Mesendoderm (in vitro differentiated cells): ENCODE data around the gene CDC42SE2.

Experiments
- DNase-seq: peaks from one replicate; pipeline ENCODE4 v3.0.0; 2013
- H2AK5ac ChIP-seq: 2 replicates; pipeline ENCODE4 v1.6.1; 2013; ENCODE audit warnings: low read length, inconsistent platforms
- H2BK120ac ChIP-seq: 2 replicates; pipeline ENCODE4 v1.6.1; 2013; ENCODE audit warnings: low read depth, mild to moderate bottlenecking, low read length, moderate library complexity, mixed read lengths
- H2BK15ac ChIP-seq: replicated peaks from 2 replicates; pipeline ENCODE4 v1.6.1; 2013; ENCODE audit warnings: low read depth, mild to moderate bottlenecking, moderate library complexity
- H2BK5ac ChIP-seq: 2 replicates; pipeline ENCODE4 v1.6.1; 2013; ENCODE audit warnings: low read length, inconsistent platforms
- H3K18ac ChIP-seq: 2 replicates; pipeline ENCODE4 v1.6.1; 2013; ENCODE audit warnings: mild to moderate bottlenecking, low read length, mixed read lengths
- H3K23ac ChIP-seq: one replicate; pipeline ENCODE4 v1.6.1; 2013; ENCODE audit warnings: low read length
- H3K27ac ChIP-seq: 2 replicates; pipeline ENCODE4 v1.5.1; 2013; ENCODE audit warnings: low read depth, mild to moderate bottlenecking, inconsistent platforms, low read length, moderate library complexity
- H3K27me3 ChIP-seq: 2 replicates; pipeline ENCODE4 v1.6.1; 2013; ENCODE audit warnings: low read length, control low read depth, mild to moderate bottlenecking, inconsistent platforms; ENCODE audit not compliant: insufficient read depth, poor library complexity
- H3K36me3 ChIP-seq: 2 replicates; pipeline ENCODE4 v1.6.1; 2013; ENCODE audit warnings: low read length, inconsistent platforms; ENCODE audit not compliant: control insufficient read depth, insufficient read depth
- H3K4ac ChIP-seq: one replicate; pipeline ENCODE4 v1.6.1; 2013; ENCODE audit warnings: low read depth, mild to moderate bottlenecking, low read length, moderate library complexity
- H3K4me1 ChIP-seq: 2 replicates; pipeline ENCODE4 v1.6.1; 2013; ENCODE audit warnings: low read depth, low read length, inconsistent platforms; ENCODE audit not compliant: control insufficient read depth
- H3K4me2 ChIP-seq: 2 replicates; pipeline ENCODE4 v1.6.1; 2013; ENCODE audit warnings: low read length
- H3K4me3 ChIP-seq: 2 replicates; pipeline ENCODE4 v1.5.1; 2013; ENCODE audit warnings: mild to moderate bottlenecking, low read length
- H3K56ac ChIP-seq: one replicate; pipeline ENCODE4 v1.6.1; 2013; ENCODE audit warnings: low read length
- H3K79me1 ChIP-seq: 2 replicates; pipeline ENCODE4 v1.6.1; 2013; ENCODE audit warnings: low read length, inconsistent platforms
- H3K79me2 ChIP-seq: 2 replicates; pipeline ENCODE4 v1.6.1; 2013; ENCODE audit warnings: mild to moderate bottlenecking, low read length; ENCODE audit not compliant: control insufficient read depth, insufficient read depth
- H3K9ac ChIP-seq: 2 replicates; pipeline ENCODE4 v1.6.1; 2013; ENCODE audit warnings: low read length, inconsistent platforms
- H4K5ac ChIP-seq: one replicate; pipeline ENCODE4 v1.6.1; 2013; ENCODE audit warnings: low read length
- H4K8ac ChIP-seq: one replicate; pipeline ENCODE4 v1.6.1; 2013; ENCODE audit warnings: low read depth, mild to moderate bottlenecking, control low read depth, low read length, moderate library complexity
- WGBS: extraction: QIAGEN DNeasy Blood & Tissue Kit; methylation state at CpG from one replicate; pipeline ENCODE4 v1.1.7; 2013; ENCODE audit warnings: low lambda C conversion rate, missing lambda C conversion rate; ENCODE audit not compliant: insufficient coverage; ENCODE audit errors: extremely low coverage; 5-methylcytosine and 5-hydroxymethylcytosine counted together

The CDC42SE2 gene

GRCh38 chr5:131364507-131365050 lies 100.7 kb downstream of the CDC42SE2 start:
- Histone ChIP-seq H3K23ac (no peak overlapping the region), H2BK120ac (no peak overlapping the region), H3K4ac (no peak overlapping the region), H3K9ac (no peak overlapping the region), H3K36me3 (no peaks in the 10 kb centered on the region), H3K4me1 (no peaks in the 10 kb centered on the region), H4K5ac (no peak overlapping the region), H3K79me1 (no peaks in the 10 kb centered on the region), H4K8ac (no peak overlapping the region), H3K27me3 (no peaks in the 10 kb centered on the region), H3K4me2 (no peak overlapping the region), H2AK5ac (no peak overlapping the region), H3K4me3 (no peak overlapping the region), H2BK5ac (no peak overlapping the region), H3K79me2 (no peaks in the 10 kb centered on the region), H3K56ac (no peak overlapping the region), H3K27ac (no peak overlapping the region), H3K18ac (no peak overlapping the region), H2BK15ac (no peak overlapping the region)
- no CpG with 5 or more reads among the region's 1 CpG for WGBS
- DNase-seq = no peak

GRCh38 chr5:131366428-131366827 lies 102.6 kb downstream of the CDC42SE2 start:
- no peak overlapping the region for H4K5ac ChIP-seq
- no peak overlapping the region for H3K9ac ChIP-seq
- no peak overlapping the region for H3K4me2 ChIP-seq
- no peak overlapping the region for H2BK120ac ChIP-seq
- no peak overlapping the region for H3K27ac ChIP-seq
- H3K56ac ChIP-seq = no peak overlapping the region
- no peaks in the 10 kb centered on the region for H3K4me1 ChIP-seq
- H3K4ac ChIP-seq = no peak overlapping the region
- H3K18ac ChIP-seq = no peak overlapping the region
- no peaks in the 10 kb centered on the region for H3K27me3 ChIP-seq
- DNase-seq = no peak
- no peaks in the 10 kb centered on the region for H3K36me3 ChIP-seq
- H3K4me3 ChIP-seq = no peak overlapping the region
- 100% methylated on average over 1 of the region's 3 CpGs for WGBS
- H3K79me2 ChIP-seq = no peaks in the 10 kb centered on the region
- no peak overlapping the region for H3K23ac ChIP-seq
- H3K79me1 ChIP-seq = no peaks in the 10 kb centered on the region
- no peak overlapping the region for H2BK5ac ChIP-seq
- no peak overlapping the region for H2AK5ac ChIP-seq
- no peak overlapping the region for H4K8ac ChIP-seq
- no peak overlapping the region for H2BK15ac ChIP-seq

DNA sequence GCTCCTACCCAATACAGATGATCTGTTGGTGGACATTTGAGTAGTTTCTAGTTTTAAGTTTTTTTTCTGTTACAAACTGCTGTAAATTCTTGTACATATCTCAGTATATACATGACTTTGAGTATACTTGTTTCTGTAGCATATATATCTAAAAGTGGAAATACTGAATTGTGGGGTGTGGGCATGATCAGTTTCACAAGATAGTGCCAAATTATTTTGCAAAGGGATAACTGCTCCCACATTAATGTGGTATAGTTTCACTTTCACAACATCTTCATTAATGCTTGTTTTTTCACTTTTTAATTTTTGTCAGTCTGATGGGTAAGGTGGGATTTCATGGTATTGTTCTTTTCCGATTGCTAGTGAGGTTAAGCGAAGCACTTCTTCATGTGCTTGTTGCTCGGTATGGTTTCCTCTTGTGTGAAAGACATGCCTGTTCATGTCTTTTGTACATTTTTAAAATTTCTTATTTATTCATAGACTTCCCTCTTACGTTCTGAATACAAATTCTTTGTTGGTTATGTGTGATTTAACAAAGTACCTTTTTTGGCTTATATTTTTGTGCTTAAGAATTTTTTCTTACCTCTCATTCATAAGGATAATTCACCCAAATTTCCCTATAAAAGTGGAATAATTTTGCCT lies 103.5 kb downstream of the CDC42SE2 start:
- Histone ChIP-seq H3K27ac (no peak overlapping the region), H2BK5ac (no peak overlapping the region), H2BK120ac (no peak overlapping the region), H3K4me3 (no peak overlapping the region), H3K79me2 (no peaks in the 10 kb centered on the region), H2AK5ac (no peak overlapping the region), H3K9ac (no peak overlapping the region), H3K4ac (no peak overlapping the region), H3K36me3 (no peaks in the 10 kb centered on the region), H3K4me1 (no peaks in the 10 kb centered on the region), H3K18ac (no peak overlapping the region), H4K8ac (no peak overlapping the region), H3K4me2 (no peak overlapping the region), H4K5ac (no peak overlapping the region), H3K79me1 (no peaks in the 10 kb centered on the region), H3K23ac (no peak overlapping the region), H2BK15ac (no peak overlapping the region), H3K27me3 (no peaks in the 10 kb centered on the region), H3K56ac (no peak overlapping the region)
- WGBS = no CpG with 5 or more reads among the region's 4 CpGs
- DNase-seq = no peak

DNA sequence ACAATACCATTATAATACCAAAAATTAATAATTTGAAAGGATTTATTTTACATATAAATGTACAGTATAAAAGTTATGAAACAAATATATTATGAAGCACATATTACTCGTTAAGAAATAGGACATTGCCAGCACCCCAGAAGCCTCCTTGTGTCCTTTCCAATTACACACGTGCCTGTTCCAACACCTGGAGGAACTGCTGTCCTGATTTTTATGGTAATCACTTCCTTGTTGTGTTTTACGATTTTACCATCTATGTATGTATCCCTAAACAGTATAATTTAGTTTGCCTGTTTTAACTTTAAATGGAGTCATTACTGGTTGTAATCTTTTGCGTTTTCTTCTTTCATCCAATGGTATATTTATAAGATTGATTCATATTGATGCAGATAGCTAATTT lies 105.0 kb downstream of the CDC42SE2 start:
- H4K8ac ChIP-seq = no peak overlapping the region
- no peak for DNase-seq

GRCh38 chr5:131369558-131369957 lies 105.7 kb downstream of the CDC42SE2 start:
- Histone ChIP-seq H3K4me2 (no peak overlapping the region), H4K8ac (no peak overlapping the region), H3K56ac (no peak overlapping the region), H3K27ac (no peak overlapping the region), H3K4me3 (no peak overlapping the region), H3K36me3 (no peaks in the 10 kb centered on the region), H3K4me1 (no peaks in the 10 kb centered on the region), H3K4ac (no peak overlapping the region), H3K27me3 (no peaks in the 10 kb centered on the region), H3K9ac (no peak overlapping the region), H3K18ac (no peak overlapping the region), H4K5ac (no peak overlapping the region), H3K79me2 (no peaks in the 10 kb centered on the region), H2BK120ac (no peak overlapping the region), H3K23ac (no peak overlapping the region), H2AK5ac (no peak overlapping the region), H2BK5ac (no peak overlapping the region), H2BK15ac (no peak overlapping the region), H3K79me1 (no peaks in the 10 kb centered on the region)
- DNase-seq = no peak
- no CpG with 5 or more reads among the region's 1 CpG for WGBS

More for the DNA sequence above, 105.0 kb downstream of the CDC42SE2 start:
- no CpG with 5 or more reads among the region's 4 CpGs for WGBS
- H3K4me3 ChIP-seq = no peak overlapping the region
- no peak overlapping the region for H2BK120ac ChIP-seq
- no peak overlapping the region for H3K56ac ChIP-seq
- H3K4me2 ChIP-seq = no peak overlapping the region
- H2BK15ac ChIP-seq = no peak overlapping the region
- no peaks in the 10 kb centered on the region for H3K4me1 ChIP-seq
- H3K27me3 ChIP-seq = no peaks in the 10 kb centered on the region
- H3K23ac ChIP-seq = no peak overlapping the region
- H4K5ac ChIP-seq = no peak overlapping the region
- H3K27ac ChIP-seq = no peak overlapping the region
- no peaks in the 10 kb centered on the region for H3K79me1 ChIP-seq
- H2BK5ac ChIP-seq = no peak overlapping the region
- no peak overlapping the region for H3K18ac ChIP-seq
- no peaks in the 10 kb centered on the region for H3K79me2 ChIP-seq
- no peak overlapping the region for H3K4ac ChIP-seq
- H2AK5ac ChIP-seq = no peak overlapping the region
- H3K36me3 ChIP-seq = no peaks in the 10 kb centered on the region
- no peak overlapping the region for H3K9ac ChIP-seq

GRCh38 chr5:131371835-131372234 lies 108.0 kb downstream of the CDC42SE2 start:
- peaks cover 2% of the 10 kb centered on the region for H3K79me1 ChIP-seq
- H2BK15ac ChIP-seq = no peak overlapping the region

More at GRCh38 chr5:131371835-131372234, 108.0 kb downstream of the CDC42SE2 start:
- no peak overlapping the region for H3K18ac ChIP-seq
- H3K27ac ChIP-seq = no peak overlapping the region
- no peak overlapping the region for H2BK120ac ChIP-seq
- H3K4me2 ChIP-seq = no peak overlapping the region
- no peaks in the 10 kb centered on the region for H3K36me3 ChIP-seq
- H3K27me3 ChIP-seq = no peaks in the 10 kb centered on the region
- H3K79me2 ChIP-seq = no peaks in the 10 kb centered on the region
- H3K23ac ChIP-seq = no peak overlapping the region
- no peak overlapping the region for H4K5ac ChIP-seq
- no peak for DNase-seq
- no peaks in the 10 kb centered on the region for H3K4me1 ChIP-seq
- no peak overlapping the region for H3K9ac ChIP-seq
- H4K8ac ChIP-seq = no peak overlapping the region
- no peak overlapping the region for H3K4me3 ChIP-seq
- no CpG with 5 or more reads among the region's 2 CpGs for WGBS
- no peak overlapping the region for H2AK5ac ChIP-seq
- no peak overlapping the region for H3K56ac ChIP-seq
- H2BK5ac ChIP-seq = no peak overlapping the region
- no peak overlapping the region for H3K4ac ChIP-seq
